RKO (cell line): Measurements from ENCODE around the gene TPRKB.
"Not testable (repeated sequence)": the region's sequence is repeated elsewhere in the genome, so short reads cannot be mapped to it uniquely, and the experiment has no call there.

Experiments
- DNase-seq: peaks from one replicate; pipeline ENCODE4 v3.0.0-alpha.2; 2016; ENCODE audit warnings: low spot score

The TPRKB gene

DNA sequence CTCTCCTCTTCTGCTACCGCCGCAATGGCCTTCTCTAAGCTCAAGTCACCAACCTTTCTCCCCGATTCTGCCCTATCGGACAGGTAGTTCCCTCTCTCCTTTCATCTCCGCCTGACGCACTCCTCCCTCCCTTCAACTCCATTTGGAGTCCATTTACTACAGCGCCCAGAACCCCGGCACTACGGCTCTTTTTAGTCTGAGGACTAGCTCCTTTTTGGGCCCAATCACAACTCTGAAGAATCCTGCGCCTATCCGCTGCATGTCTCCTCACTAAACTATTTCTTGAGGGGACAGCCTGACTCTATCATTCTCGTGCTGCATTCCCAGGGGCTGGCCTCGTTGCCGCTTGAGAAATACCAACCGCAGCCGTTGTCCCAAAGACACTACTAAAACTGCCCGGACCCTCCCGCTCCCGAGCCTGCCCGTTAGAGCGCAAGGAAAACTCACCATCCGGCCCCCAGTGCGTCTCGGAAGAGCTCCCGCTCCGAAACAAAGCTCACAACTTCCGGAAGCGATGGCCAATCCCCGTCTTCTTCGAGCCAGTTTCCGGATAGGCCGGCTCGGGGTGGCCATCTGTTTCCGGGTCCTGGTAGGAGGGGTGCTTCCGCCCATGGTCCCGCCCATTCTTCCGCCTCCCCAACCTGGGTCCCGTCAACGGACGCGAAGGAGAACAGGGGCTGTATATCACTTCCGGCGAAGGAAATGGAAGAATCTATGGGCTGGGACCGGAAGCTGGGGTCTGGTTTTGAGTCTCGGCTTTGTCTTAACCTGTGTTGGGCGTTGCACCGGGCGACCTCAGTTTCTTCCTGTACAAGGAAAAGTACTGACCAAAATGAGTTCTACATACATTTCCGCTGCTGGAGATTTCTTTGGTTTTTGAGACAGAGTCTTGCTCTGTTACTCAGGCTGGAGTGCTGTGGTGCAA lies at the start of gene TPRKB:
Gene TPRKB (minus strand): TSS at position 491 of the 925 bp plus-strand sequence. CDS start 2,776 bp downstream, outside the sequence.
- DNase-seq, result peak; percentile 98

DNA sequence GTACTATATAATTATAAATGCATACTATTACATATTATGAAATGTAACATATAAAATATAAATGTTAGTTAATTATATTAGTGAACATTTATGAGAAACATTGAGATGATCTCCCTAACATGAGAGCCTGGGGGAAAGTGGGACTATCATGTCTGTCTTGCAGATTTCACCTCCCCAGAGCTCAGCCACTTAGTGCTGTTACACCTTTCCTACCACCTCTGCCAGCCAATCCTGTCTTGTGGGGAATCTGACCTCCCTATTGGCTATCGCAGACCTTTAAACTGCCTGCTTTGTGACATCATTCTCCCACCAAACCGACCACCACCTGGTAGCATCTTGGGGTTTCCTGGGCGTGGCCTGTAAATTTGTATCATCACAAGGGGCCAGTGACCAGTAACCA lies 46.7 kb upstream of the TPRKB start, which contains the start of gene C2orf78:
Gene C2orf78 (plus strand): TSS at position 301 of the 400 bp plus-strand sequence. CDS start 127 bp downstream, outside the sequence.
- DNase-seq, result not testable (repeated sequence)

DNA sequence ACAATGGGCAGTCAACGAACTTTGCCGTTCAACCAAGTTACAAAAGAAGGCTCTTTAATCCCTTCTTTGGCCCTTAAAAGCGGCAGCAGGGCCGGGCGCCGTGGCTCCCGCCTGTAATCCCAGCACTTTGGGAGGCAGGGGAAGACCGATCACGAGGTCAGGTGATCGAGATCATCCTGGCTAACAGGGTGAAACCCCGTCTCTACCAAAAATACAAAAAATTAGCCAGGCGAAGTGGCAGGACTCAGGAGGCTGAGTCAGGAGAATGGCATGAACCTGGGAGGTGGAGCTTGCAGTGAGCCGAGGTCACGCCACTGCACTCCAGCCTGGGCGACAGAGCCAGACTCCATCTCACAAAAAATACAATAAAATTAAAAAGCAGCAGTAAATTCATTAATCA lies 46.3 kb upstream of the TPRKB start:
- not testable (repeated sequence) for DNase-seq

DNA sequence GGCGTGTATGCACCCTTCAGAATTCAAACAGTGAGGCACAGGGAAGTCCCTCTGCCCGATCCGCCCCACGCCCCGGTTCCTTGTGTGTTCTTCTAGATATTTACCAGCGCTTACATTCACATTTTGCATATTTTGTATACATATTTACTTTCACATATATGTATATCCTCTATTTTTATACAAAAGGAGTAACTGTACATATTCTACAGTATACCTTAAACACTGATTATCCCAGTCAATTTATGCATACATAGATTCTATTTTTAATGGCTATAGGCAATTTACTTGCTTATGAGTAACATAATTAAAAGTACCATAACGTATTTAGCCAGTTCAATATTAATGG lies 43.1 kb upstream of the TPRKB start:
- DNase-seq, result no peak

DNA sequence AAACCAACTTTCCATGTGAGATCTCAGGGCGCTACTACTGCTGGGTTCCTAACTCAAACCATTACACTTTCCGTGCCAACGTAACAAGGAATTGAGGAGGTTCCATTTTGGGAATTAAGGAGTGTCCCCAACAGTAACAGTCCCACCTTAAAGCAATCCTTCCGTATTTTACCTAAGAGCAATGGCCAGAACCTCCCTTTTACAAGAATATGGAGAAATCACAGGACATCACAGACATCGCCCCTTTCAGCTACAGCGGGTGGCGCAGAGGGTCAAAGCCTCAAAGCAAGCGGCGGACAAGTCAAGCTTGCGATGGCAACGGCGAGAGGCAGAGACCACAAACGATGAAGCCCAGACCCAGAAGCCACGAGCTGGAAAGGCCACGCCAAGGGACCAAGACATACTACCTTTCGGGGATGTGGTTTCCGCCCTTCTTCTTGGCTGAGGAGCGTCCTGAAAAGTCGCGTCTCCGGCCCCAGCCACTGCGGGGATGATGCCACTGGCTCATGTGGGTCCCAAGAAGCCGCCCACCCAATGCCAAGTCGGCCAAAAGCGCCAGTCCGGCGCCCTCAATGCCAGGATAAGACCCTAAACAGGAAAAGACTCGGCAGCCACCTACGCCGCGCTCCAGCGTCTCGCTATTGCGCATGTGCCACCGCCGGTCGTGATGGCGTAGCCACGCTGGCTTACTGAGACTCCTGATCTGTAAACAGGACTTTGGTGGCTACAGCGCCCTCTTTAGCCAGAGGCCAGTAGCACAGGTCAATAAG lies 42.5 kb upstream of the TPRKB start, which contains the start of gene DUSP11:
Gene DUSP11 (minus strand): TSS at position 637 of the 770 bp plus-strand sequence. CDS start 129 bp downstream, at position 508.
- DNase-seq, result peak; percentile 94

DNA sequence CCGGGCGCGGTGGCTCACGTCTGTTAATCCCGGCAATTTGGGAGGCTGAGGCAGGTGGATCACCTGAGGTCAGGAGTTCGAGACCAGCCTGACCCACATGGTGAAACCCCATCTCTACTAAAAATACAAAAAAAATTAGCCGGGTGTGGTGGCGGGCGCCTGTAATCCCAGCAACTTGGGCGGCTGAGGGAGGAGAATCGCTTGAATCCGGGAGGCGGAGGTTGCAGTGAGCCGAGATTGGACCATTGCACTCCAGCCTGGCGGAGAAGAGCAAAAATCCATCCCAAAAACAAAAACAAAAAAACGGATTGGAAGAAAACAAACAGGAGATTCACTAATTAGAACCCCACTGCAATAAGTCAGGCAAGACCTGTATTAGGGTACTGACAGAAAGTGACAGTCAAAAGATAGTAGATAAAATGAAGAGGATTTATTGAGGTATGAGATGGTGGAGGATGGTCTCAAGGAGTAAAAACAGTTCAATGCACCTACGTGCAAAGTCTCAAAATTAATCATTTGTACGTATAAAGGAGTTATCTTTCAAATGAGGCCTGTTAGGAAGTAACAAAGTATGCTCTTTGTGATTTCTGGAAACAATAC lies 41.8 kb upstream of the TPRKB start:
- DNase-seq, result peak; percentile 10

DNA sequence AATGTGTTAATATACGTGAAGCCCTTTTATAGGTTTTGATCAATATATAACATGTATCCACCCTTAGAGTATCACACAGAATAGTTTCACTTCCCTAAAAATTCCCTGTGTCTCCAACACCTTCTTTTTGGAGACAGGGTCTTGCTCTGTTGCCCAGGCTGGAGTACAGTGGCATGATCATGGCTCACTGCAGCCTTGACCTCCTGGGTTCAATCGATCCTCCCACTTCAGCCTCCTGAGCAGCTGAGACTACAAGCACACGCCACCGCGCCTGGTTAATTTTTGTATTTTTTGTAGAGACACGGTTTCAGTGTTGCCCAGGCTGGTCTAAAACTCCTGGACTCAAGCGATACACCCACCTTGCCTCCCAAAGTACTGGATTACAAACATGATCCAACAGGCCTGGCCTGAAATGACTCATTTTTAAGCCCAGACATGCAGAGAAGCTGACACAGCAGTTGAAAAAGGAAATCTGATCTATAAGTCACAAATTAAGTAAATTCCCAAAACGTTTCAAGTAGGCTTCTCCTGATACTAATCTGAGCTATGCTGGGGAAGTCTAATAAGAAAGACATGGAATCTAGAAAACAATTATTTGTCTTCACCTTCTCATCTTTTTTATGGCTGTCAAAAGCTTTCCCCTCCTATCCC lies 39.8 kb upstream of the TPRKB start:
- peak; percentile 52 for DNase-seq

DNA sequence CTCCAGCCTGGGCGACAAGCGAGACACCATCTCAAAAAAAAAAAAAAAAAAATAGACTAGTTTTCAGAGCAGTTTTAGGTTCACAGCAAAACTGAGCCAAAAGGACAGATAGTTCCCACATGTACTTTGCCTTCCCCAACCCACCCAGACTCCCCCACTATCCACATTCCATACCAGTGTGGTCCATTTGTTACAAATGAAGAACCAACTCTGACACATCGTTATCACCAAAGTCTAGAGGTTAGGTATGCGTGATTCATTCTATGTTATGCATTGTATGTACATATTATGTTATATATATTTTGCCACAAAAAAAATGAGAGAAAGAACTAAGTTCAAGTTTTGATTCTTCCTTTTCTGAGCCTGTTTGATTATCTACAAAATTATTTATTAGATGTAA lies 39.2 kb upstream of the TPRKB start:
- no peak for DNase-seq

DNA sequence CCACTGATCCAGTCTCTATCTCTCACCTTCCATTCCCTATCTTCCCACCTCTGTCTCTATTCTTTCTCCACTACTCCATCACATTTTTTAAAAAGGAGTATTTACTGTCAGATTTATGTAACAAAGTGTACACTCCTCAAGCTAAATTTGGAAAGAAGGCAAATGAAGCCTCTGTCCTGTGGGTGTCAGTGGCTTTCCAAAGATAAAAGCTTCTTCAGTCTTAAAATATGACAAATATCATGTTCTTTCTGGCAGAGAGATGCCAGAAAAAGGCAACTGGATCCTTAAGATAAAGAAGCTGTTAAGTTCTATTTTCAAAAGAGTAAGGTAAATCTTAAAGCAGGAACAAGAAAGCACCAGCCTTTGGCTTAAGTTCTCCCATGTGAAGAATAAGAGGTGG lies 35.7 kb upstream of the TPRKB start:
- DNase-seq, result no peak

DNA sequence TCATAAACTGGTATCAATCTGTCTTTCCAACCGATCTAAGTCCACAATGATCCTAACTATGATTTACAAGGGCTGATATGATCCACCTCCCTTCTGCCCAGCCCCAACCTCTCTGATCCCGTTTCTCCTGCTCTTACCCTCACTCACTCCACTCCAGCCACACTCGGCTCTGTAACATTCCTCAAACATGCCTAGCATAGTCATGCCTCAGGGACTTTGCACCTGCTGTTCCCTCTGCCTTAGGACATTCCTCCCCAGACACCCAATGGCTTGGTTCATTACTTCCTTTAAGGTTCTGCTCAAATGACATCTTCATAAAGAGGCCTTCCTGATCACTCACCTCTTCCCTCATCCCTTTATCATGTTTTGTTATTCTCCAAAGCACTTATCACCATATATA lies 33.6 kb upstream of the TPRKB start:
- no peak for DNase-seq

DNA sequence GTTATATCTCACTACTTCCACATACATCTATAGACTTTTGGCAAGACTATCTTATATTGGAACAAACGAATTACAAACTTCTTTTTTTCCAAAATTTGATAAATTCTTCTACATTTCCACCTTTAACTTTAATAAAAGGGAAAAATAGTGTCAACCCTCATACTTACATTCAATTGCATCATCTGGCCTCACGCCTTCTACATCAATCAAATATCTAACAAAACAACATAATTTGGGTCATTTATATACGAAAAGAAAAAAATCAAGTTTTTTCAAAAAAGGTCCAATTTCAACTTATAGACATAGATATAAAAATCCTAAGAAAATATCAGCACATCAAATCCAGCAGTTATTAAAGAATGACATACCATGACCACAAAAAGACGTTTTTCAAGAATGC lies 29.8 kb upstream of the TPRKB start:
- no peak for DNase-seq

DNA sequence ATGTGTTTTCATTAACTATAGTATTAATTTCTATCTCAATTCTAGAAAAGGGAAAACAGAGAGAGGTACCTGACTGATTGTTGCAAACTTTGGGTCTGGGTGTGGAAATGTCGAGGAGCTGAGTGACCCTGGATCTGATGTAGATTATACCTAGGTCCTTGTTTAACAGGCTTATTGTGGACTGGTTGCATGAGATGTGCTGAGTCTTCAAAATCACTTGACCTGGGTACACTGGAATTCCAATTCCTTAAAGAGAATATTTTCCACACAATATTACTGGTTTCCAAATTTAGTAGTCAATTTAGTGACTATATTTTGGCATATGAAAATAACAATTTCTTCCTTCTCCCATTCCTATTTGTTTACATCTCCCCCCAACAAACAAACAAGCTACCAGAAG lies 29.2 kb upstream of the TPRKB start:
- DNase-seq, result no peak

DNA sequence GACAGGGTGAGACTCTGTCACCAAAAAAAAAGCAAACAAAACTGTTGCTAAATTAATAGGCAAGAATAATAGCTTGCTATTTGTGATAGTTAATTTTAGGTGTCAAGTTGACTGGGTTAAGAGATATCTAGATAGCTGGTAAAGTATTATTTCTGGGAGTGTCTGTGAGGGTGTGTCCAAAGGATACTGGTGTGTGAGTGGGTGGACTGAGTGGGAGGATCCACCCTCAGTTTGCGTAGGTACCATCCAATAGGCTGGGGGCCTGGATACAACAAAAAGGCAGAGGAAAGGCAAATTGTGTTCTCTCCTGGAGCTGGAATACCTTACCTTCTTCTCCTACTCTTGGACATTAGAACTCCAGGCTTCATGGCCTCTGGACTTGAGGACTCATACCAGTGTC lies 27.8 kb upstream of the TPRKB start:
- DNase-seq, result no peak

DNA sequence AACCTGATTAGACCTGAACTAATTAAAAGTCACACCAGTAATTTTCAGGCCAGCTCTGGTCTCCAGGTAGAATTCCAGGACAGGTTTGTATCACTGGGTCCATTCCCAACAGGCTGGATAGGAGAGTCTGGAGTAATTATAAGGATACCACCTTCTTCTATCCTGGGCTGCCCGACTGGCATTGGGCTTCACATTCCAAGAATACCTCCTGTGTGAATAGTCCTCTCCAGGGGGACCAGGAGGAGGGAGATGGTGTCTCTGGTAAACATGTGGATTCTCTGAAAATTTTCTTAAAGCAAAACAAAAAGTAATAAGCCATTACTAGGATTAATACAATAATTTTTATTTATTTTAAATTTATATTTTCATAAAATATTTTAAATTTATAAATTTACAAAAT lies 25.4 kb upstream of the TPRKB start:
- DNase-seq, result no peak

DNA sequence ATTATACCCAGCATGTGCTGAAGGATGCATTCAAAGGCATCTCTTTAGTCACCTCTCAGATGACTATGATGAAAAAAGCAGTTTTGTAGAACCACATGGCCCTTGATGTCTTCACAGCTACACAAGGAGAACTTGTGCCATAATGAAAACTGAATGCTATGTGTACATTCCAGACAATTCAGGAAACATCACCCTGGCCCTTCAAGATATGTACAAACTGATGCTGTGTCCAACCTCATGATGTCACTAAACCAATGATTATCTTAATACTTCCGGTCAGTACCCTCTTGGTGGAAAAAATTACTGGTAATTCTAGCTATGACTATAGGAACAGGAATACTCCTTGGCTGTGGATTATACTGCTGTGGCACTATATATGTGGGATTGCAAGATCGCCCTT lies 22.8 kb upstream of the TPRKB start:
- no peak for DNase-seq

DNA sequence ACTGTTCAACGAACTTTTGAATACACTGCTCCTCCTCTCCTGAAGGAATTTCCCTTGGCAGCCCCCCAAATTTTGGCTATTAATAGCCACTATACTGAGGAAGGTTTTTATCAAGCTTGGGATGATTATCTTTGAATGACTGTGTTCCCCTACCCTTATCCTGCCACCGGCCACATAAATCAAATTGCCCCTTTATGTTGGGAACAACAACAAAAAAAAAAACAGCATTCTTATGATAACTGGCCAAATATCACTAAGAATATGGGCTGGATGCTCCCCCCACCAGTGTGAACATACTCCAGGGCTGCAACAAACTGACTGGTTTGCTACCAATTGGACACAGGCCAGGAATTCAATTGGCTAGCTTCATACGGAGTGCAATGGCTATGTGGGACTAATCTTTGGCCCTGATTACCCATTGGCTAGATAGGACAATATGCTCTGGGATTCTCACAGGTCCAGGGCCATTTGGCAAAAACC lies 22.2 kb upstream of the TPRKB start:
- no peak for DNase-seq

DNA sequence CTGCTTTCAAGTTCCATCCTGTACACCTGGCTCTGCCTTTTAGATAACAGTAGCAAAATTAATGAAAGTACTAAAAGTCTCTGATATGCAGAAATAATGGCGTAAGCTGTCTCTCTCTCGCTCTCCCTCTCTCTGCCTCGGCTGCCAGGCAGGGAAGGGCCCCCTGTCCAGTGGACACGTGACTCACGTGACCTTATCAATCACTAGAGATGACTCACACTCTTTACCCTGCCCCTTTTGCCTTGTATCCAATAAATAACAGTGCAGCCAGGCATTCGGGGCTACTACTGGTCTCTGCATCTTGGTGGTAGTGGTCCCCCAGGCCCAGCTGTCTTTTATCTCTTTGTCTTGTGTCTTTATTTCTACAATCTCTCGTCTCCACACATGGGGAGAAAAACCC lies 17.2 kb upstream of the TPRKB start:
- DNase-seq, result not testable (repeated sequence)

DNA sequence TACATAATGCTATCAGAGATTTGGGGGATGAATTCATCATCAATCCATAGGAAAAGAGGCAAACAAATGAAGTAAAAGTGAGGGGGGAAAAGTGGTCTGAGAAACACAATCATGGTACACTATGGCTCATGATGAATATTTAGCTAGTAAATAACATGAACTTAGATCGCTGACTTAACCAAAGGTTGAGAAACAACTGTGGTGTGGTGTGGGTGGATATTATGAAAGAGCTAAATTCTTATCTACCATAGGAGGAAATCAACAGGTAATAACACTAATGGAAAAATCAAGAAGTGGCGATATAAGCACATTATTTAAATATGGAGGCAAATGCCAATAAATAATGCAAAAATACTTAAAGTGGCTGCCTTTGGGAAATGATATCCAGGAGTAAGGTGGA lies 12.2 kb upstream of the TPRKB start:
- DNase-seq, result no peak

DNA sequence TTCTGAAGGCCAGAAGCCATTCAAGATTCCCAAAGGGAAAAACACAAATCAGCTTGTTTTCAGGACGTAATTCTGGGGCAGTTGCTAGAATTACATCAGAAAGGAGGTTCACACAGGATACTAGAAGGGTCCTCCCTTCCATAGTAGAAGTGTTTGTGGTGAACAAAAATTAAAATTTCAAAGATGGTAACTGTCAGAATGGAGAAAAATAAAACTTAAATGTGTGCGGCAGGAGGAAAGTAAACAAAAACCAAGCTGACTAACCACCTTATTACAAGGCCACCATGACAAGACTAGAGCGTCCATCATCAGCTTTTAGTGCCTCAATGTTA lies 9.7 kb upstream of the TPRKB start:
- no peak for DNase-seq

DNA sequence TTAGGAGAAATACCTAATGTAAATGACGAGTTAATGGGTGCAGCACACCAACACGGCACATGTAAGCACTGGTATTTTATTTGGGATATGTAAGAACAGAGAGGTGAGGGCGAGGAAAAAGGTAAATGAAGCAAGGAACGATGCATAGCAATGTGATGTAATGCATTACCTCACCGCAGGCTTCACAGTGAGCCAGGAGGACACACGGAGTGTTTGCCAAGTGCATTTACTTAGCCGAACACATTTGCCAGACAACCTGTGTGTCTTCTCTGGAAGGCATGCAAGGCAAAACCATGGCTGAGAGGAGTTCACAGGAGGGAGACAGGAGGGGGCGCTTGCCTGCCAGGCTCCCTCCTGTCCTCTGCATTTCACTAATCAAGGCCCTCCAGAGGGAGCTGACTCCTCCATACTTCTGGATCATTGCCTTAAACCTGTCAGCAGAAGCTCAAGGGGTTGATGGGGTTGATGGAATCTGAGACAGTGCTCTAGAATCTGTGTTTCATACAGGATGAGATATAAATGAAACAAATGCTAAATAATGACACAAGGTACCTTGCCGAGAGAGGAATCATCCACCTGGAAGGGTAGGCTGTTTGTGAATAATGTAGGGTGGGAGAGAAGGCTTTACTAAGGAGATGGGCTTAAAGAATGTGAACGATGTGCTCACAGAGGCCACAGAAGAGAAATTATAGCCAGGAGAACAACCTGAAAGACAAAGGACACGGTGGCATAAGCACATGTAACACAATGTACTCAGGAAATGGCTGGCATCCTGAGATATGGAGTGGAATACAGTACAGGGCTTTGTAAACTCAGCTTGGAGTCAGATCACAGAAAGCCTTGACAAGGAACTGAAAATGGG lies 9.1 kb upstream of the TPRKB start:
- no peak for DNase-seq

DNA sequence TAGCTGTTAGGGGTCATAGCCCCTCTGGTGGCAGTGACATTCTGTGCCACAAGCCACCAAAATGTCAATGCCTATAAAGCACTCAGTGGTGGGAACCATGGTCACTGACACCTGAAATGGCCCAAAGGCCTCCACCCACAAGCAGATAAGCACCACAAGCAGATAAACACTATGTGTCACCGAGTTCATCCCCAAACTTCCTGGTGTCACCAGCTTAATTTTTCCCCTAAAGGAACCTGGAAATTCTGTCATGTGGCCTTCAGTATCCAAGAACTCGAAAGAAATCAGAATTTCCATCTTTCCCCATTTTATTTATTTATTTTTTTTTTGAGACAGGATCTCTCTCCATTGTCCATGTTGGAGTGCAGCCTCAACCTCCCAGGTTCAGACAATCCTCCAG lies 3.6 kb upstream of the TPRKB start:
- no peak for DNase-seq
